Mesendoderm (in vitro differentiated cells): ENCODE measurements around the gene MYO1G.

Experiments used
- DNase-seq: peaks from one replicate; pipeline ENCODE4 v3.0.0; 2013
- H2AK5ac ChIP-seq: 2 replicates; pipeline ENCODE4 v1.6.1; 2013; ENCODE audit warnings: low read length, inconsistent platforms
- H2BK120ac ChIP-seq: 2 replicates; pipeline ENCODE4 v1.6.1; 2013; ENCODE audit warnings: low read depth, mild to moderate bottlenecking, low read length, moderate library complexity, mixed read lengths
- H2BK15ac ChIP-seq: replicated peaks from 2 replicates; pipeline ENCODE4 v1.6.1; 2013; ENCODE audit warnings: low read depth, mild to moderate bottlenecking, moderate library complexity
- H2BK5ac ChIP-seq: 2 replicates; pipeline ENCODE4 v1.6.1; 2013; ENCODE audit warnings: low read length, inconsistent platforms
- H3K18ac ChIP-seq: 2 replicates; pipeline ENCODE4 v1.6.1; 2013; ENCODE audit warnings: mild to moderate bottlenecking, low read length, mixed read lengths
- H3K23ac ChIP-seq: one replicate; pipeline ENCODE4 v1.6.1; 2013; ENCODE audit warnings: low read length
- H3K27ac ChIP-seq: 2 replicates; pipeline ENCODE4 v1.5.1; 2013; ENCODE audit warnings: low read depth, mild to moderate bottlenecking, inconsistent platforms, low read length, moderate library complexity
- H3K27me3 ChIP-seq: 2 replicates; pipeline ENCODE4 v1.6.1; 2013; ENCODE audit warnings: low read length, control low read depth, mild to moderate bottlenecking, inconsistent platforms; ENCODE audit not compliant: insufficient read depth, poor library complexity
- H3K36me3 ChIP-seq: 2 replicates; pipeline ENCODE4 v1.6.1; 2013; ENCODE audit warnings: low read length, inconsistent platforms; ENCODE audit not compliant: control insufficient read depth, insufficient read depth
- H3K4ac ChIP-seq: one replicate; pipeline ENCODE4 v1.6.1; 2013; ENCODE audit warnings: low read depth, mild to moderate bottlenecking, low read length, moderate library complexity
- H3K4me1 ChIP-seq: 2 replicates; pipeline ENCODE4 v1.6.1; 2013; ENCODE audit warnings: low read depth, low read length, inconsistent platforms; ENCODE audit not compliant: control insufficient read depth
- H3K4me2 ChIP-seq: 2 replicates; pipeline ENCODE4 v1.6.1; 2013; ENCODE audit warnings: low read length
- H3K4me3 ChIP-seq: 2 replicates; pipeline ENCODE4 v1.5.1; 2013; ENCODE audit warnings: mild to moderate bottlenecking, low read length
- H3K56ac ChIP-seq: one replicate; pipeline ENCODE4 v1.6.1; 2013; ENCODE audit warnings: low read length
- H3K79me1 ChIP-seq: 2 replicates; pipeline ENCODE4 v1.6.1; 2013; ENCODE audit warnings: low read length, inconsistent platforms
- H3K79me2 ChIP-seq: 2 replicates; pipeline ENCODE4 v1.6.1; 2013; ENCODE audit warnings: mild to moderate bottlenecking, low read length; ENCODE audit not compliant: control insufficient read depth, insufficient read depth
- H3K9ac ChIP-seq: 2 replicates; pipeline ENCODE4 v1.6.1; 2013; ENCODE audit warnings: low read length, inconsistent platforms
- H4K5ac ChIP-seq: one replicate; pipeline ENCODE4 v1.6.1; 2013; ENCODE audit warnings: low read length
- H4K8ac ChIP-seq: one replicate; pipeline ENCODE4 v1.6.1; 2013; ENCODE audit warnings: low read depth, mild to moderate bottlenecking, control low read depth, low read length, moderate library complexity
- WGBS: extraction: QIAGEN DNeasy Blood & Tissue Kit; methylation state at CpG from one replicate; pipeline ENCODE4 v1.1.7; 2013; ENCODE audit warnings: low lambda C conversion rate, missing lambda C conversion rate; ENCODE audit not compliant: insufficient coverage; ENCODE audit errors: extremely low coverage; 5-methylcytosine and 5-hydroxymethylcytosine counted together

The MYO1G gene

DNA sequence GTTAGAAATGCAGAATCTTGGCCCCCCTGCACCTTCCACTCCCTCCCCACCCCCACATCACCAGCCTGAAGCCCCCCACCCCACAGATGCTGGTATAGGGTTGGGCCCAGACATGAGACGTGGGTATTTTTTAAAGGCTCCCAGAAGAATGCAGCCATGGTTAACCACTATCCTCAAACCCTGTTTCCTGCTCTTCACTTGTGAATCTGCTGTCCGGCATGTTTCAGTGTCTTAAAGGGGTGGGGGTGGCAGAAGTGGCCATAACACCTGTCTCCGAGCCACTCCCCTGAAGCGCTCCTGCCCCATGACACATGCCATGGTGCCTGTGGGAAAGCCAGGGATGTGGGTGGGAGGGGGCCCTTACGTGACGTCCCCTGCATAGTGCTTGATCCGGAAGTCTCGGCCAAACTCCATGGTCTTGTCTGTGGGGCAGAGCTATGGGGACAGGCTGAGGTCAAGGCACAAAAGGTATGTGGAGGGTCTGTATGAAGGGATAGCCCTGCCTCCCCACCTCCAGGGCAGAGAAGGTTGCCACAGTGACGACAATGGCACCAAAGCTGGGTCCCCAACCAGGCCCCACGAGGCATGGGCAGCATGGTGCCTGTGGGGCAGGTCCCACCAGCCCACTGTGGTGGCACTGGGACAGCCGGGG is 9.6 kb downstream of the MYO1G start:
- no peak overlapping the region for H3K4me3 ChIP-seq
- no peak overlapping the region for H4K8ac ChIP-seq
- H3K27ac ChIP-seq = no peak overlapping the region
- H3K27me3 ChIP-seq = no peaks in the 10 kb centered on the region
- H2BK15ac ChIP-seq = no peak overlapping the region
- H2AK5ac ChIP-seq = no peak overlapping the region
- H3K56ac ChIP-seq = no peak overlapping the region
- no peak overlapping the region for H4K5ac ChIP-seq
- H3K36me3 ChIP-seq = no peaks in the 10 kb centered on the region
- no peak overlapping the region for H3K4ac ChIP-seq
- H3K18ac ChIP-seq = no peak overlapping the region
- no peak overlapping the region for H3K9ac ChIP-seq
- no peak overlapping the region for H3K4me2 ChIP-seq
- no peak overlapping the region for H3K23ac ChIP-seq
- H3K79me2 ChIP-seq = no peaks in the 10 kb centered on the region
- no peaks in the 10 kb centered on the region for H3K79me1 ChIP-seq
- no peak for DNase-seq
- no peak overlapping the region for H2BK5ac ChIP-seq
- no peak overlapping the region for H2BK120ac ChIP-seq
- no peaks in the 10 kb centered on the region for H3K4me1 ChIP-seq
- no CpG with 5 or more reads among the region's 11 CpGs for WGBS

DNA sequence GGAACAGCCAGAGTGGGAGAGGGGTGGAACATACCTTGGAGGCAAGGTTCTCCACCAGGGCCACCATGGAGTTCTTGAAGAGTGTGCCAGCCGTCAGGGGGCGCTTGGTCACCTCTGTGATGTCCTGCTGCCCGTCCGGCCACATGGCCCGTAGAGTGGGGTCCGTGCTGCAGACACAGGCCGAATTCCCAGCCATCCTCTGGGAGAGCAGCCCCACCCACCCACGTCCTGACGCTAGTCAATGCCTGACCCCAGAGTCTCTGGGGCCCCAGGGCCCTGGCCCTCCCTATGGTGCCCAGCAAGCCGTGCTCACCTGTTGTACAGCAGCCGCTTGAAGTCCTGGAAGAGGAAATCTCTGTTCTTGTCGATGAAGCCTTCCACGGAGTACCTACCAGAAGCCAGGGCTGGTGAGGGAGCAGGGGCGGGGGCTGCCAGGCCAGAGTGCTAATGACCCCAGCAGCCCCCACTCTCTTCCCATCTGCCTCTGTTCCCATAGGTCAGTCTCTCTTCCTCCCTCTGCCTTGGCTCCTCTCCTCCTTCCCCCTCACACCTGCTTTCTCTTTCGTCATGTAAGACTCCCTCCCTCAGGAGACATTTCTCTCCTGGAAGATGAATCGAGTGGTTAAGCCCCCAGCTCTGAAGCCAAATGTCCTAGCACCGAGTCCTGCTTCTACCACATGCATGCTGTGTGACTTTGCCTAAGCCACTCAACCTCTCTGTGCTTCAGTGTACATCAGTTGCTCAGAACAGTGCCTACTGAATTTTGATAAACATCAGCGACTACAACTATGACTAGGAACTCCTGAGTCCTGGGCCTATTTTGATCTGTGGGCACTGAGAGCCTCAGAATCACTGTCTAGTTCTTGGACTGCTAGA is 11.0 kb downstream of the MYO1G start:
- Histone ChIP-seq H3K4me1 (no peaks in the 10 kb centered on the region), H3K79me2 (no peaks in the 10 kb centered on the region), H4K5ac (no peak overlapping the region), H3K23ac (no peak overlapping the region), H2BK5ac (no peak overlapping the region), H2AK5ac (no peak overlapping the region), H3K79me1 (no peaks in the 10 kb centered on the region), H4K8ac (no peak overlapping the region), H3K36me3 (no peaks in the 10 kb centered on the region), H3K56ac (no peak overlapping the region), H3K9ac (no peak overlapping the region), H3K18ac (no peak overlapping the region), H3K4me2 (no peak overlapping the region), H3K27ac (no peak overlapping the region), H3K4me3 (no peak overlapping the region), H3K4ac (no peak overlapping the region), H2BK15ac (no peak overlapping the region), H2BK120ac (no peak overlapping the region), H3K27me3 (no peaks in the 10 kb centered on the region)
- WGBS = no CpG with 5 or more reads among the region's 18 CpGs
- DNase-seq = peak; percentile 60

GRCh38 chr7:44966731-44967538 is 11.9 kb downstream of the MYO1G start:
- Histone ChIP-seq H3K4ac (no peak overlapping the region), H2BK15ac (no peak overlapping the region), H3K27me3 (peaks cover 3% of the 10 kb centered on the region), H2AK5ac (no peak overlapping the region), H3K18ac (no peak overlapping the region), H3K4me3 (no peak overlapping the region), H4K8ac (no peak overlapping the region), H3K9ac (no peak overlapping the region), H2BK120ac (no peak overlapping the region), H3K4me1 (no peaks in the 10 kb centered on the region), H3K4me2 (no peak overlapping the region), H3K79me1 (no peaks in the 10 kb centered on the region), H2BK5ac (no peak overlapping the region), H3K23ac (no peak overlapping the region), H3K56ac (no peak overlapping the region), H3K36me3 (no peaks in the 10 kb centered on the region), H3K79me2 (no peaks in the 10 kb centered on the region), H4K5ac (no peak overlapping the region), H3K27ac (no peak overlapping the region)
- WGBS = no CpG with 5 or more reads among the region's 9 CpGs
- no peak for DNase-seq

DNA sequence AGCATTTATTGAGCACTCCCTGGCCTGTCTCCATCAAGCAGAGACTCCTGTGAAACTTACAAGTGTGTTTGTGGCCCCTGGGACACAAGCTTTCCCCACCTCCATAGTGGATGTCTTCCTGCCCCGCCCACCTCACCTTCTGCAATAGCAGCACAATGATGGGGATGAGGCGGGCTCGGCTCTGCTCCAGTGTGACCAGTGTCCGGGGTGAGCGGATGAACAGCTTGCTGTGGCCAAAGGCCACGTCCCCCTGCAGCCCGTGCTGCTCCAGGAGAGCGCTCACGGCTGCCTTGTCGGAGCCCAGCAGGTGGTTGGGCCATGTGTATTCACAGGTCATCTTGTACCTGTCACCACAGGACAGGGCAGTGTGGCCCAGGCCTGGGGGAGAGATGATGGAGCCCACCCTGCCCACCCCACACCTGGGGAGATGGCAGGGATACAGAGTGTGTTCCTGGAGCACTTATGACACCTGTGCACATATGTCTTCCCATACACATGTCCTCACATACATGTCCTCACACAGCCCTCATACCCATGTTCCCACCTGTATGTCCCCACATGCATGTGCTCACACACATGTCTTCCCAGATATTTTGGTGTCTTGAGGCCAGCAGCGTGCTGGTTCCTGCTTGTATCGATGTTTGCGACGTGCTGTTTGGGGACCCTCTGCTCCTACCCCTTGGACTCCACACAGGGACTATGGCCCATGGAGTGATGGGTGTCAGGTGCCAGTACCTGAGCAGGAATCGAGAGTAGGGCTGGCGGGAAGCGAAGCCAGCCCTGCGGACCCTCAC is 12.7 kb downstream of the MYO1G start:
- Histone ChIP-seq H4K8ac (no peak overlapping the region), H3K23ac (no peak overlapping the region), H2AK5ac (no peak overlapping the region), H4K5ac (no peak overlapping the region), H3K9ac (no peak overlapping the region), H3K4me2 (no peak overlapping the region), H3K4me3 (no peak overlapping the region), H3K18ac (no peak overlapping the region), H3K27ac (no peak overlapping the region), H3K4me1 (no peaks in the 10 kb centered on the region), H3K36me3 (no peaks in the 10 kb centered on the region), H3K27me3 (peaks cover 4% of the 10 kb centered on the region), H2BK5ac (no peak overlapping the region), H3K79me2 (no peaks in the 10 kb centered on the region), H2BK15ac (no peak overlapping the region), H3K56ac (no peak overlapping the region), H2BK120ac (no peak overlapping the region), H3K79me1 (no peaks in the 10 kb centered on the region), H3K4ac (no peak overlapping the region)
- DNase-seq = no peak
- WGBS = no CpG with 5 or more reads among the region's 18 CpGs

DNA sequence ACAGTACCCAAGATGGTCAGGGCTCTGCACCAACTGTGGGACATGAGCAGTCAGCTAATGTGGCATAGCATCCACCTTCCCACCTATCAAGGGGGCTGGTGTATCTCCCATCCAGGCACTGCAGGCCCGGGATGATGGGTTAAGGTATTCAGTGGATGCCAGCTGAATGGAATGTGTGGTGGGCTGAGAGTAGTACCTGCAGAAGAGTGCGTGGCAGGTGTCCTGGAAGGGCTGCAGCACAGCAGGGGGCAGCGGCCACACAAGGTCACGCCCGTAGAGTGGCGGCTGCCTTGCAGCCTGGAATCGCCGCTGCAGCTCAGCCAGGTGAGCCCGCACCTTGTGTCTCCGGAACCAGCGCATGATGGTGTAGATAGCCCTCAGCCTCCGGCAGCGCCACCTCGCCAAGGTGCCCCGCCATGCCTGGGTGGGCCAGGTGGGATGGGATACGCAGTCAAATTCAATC is 13.3 kb downstream of the MYO1G start:
- H3K27ac ChIP-seq = no peak overlapping the region
- H2BK5ac ChIP-seq = no peak overlapping the region
- no peak overlapping the region for H3K56ac ChIP-seq
- no peak overlapping the region for H3K4ac ChIP-seq
- H3K4me1 ChIP-seq = no peaks in the 10 kb centered on the region
- no CpG with 5 or more reads among the region's 16 CpGs for WGBS
- no peak overlapping the region for H3K9ac ChIP-seq
- peak overlapping the region; percentile 45 for H3K23ac ChIP-seq
- H3K27me3 ChIP-seq = peaks cover 4% of the 10 kb centered on the region
- H3K79me2 ChIP-seq = no peaks in the 10 kb centered on the region
- no peak overlapping the region for H2BK120ac ChIP-seq
- no peak overlapping the region for H3K4me2 ChIP-seq
- H2BK15ac ChIP-seq = no peak overlapping the region
- H3K4me3 ChIP-seq = no peak overlapping the region
- H2AK5ac ChIP-seq = no peak overlapping the region
- DNase-seq = no peak
- H3K79me1 ChIP-seq = no peaks in the 10 kb centered on the region
- H3K18ac ChIP-seq = no peak overlapping the region
- H4K8ac ChIP-seq = no peak overlapping the region
- no peaks in the 10 kb centered on the region for H3K36me3 ChIP-seq
- no peak overlapping the region for H4K5ac ChIP-seq
